ENCODE results near the gene MSH3. TPM values are rescaled to one million over a fixed set of nuclear protein-coding genes. Genes with fewer than 3 reads are reported as not detected.
A peak's percentile ranks its signal among the peaks of the same experiment; 100 is the strongest.
"Not testable (repeated sequence)": the region's sequence is repeated elsewhere in the genome, so short reads cannot be mapped to it uniquely, and the experiment has no call there.

MSH3 gene
- total RNA-seq, 1 experiment from 2014 or later: 17.2 TPM

DNA sequence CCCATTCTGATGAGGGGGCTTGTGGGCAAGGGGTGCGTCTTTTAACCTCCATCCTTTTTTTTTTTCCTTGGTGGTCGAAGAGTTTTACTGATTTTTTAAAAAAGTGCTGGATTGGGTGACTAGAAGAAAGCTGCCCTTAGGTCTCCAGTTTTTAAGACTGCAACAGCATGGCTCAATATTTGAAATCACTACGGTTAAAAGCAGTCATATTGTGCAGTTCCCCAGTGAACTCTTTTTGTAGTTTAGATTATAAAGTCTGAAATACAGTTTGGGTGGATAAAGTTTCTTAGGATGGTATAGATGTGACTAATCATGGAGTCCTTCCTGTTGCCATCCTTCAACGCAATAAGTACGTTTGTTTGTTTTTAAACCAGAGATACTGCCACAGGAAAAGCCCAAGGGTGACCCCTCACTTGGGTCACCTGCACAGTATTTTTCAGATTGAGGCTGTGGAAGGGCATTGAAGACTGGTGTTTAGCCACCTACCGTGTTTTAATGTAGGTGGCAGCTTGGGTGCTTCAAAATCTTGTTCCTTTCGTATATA lies 851 bp downstream of the MSH3 start:
- Mint-ChIP-seq H3K36me3 (ENCODE audit: insufficient read depth, unreplicated experiment) (peaks cover 30% of the 10 kb centered on the region), H3K9me3 (ENCODE audit: low read depth, unreplicated experiment) (no peaks in the 10 kb centered on the region), H3K27me3 (ENCODE audit: unreplicated experiment) (no peaks in the 10 kb centered on the region), H3K27ac (ENCODE audit: unreplicated experiment) (peak overlapping the region; percentile 80), H3K4me3 (ENCODE audit: low read depth, unreplicated experiment) (peak overlapping the region; percentile 80), H3K4me1 (ENCODE audit: low read depth, unreplicated experiment) (peaks cover 23% of the 10 kb centered on the region)
- TF ChIP-seq, protein P1, sequence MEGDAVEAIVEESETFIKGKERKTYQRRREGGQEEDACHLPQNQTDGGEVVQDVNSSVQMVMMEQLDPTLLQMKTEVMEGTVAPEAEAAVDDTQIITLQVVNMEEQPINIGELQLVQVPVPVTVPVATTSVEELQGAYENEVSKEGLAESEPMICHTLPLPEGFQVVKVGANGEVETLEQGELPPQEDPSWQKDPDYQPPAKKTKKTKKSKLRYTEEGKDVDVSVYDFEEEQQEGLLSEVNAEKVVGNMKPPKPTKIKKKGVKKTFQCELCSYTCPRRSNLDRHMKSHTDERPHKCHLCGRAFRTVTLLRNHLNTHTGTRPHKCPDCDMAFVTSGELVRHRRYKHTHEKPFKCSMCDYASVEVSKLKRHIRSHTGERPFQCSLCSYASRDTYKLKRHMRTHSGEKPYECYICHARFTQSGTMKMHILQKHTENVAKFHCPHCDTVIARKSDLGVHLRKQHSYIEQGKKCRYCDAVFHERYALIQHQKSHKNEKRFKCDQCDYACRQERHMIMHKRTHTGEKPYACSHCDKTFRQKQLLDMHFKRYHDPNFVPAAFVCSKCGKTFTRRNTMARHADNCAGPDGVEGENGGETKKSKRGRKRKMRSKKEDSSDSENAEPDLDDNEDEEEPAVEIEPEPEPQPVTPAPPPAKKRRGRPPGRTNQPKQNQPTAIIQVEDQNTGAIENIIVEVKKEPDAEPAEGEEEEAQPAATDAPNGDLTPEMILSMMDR (IDR thresholded peaks at IDR 0.05; ENCODE audit: unreplicated experiment): no peak
- CTCF ChIA-PET: interaction anchor here (0.6 to 2.4 kb wide), 4 partner anchors 17 to 857 kb away, joined by 3 to 8 read pairs (median 4); no protein-coding TSS in a partner anchor
- no peak for DNase-seq
- BruUV-seq (replicated peaks): TSS peak; percentile 75
- intact Hi-C loops (cut with micrococcal nuclease; ENCODE audit: unreplicated experiment): loop anchor here (2.0 kb wide), 1 partner anchor 167 kb away; the partner anchor contains the start of gene FAM151B

DNA sequence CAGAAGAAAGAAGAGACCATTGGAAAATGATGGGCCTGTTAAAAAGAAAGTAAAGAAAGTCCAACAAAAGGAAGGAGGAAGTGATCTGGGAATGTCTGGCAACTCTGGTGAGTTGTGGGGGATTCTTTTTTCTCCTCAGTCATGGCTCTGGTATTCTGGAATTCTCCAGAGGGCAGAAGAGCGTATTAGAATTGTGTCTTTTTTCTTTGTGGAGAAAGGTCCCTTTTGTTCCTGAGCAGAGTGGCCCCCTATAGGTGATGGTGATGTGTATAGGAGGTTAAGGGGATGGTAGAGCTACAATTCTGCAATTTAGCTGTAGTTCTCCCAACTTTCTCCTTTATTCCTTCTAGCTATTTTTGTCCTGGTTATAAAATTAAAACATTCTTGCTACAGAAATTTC lies 2.0 kb downstream of the MSH3 start:
- H3K9me3 Mint-ChIP-seq (ENCODE audit: low read depth, unreplicated experiment): no peaks in the 10 kb centered on the region
- CTCF ChIA-PET: interaction anchor here (0.6 to 1.0 kb wide), 3 partner anchors 175 to 310 kb away, joined by 3 to 10 read pairs (median 3); no protein-coding TSS in a partner anchor
- H3K27me3 Mint-ChIP-seq (ENCODE audit: unreplicated experiment): no peaks in the 10 kb centered on the region
- peaks cover 30% of the 10 kb centered on the region for H3K36me3 Mint-ChIP-seq (ENCODE audit: insufficient read depth, unreplicated experiment)
- BruUV-seq (replicated peaks): no TSS peak
- no peak overlapping the region for H3K27ac Mint-ChIP-seq (ENCODE audit: unreplicated experiment)
- DNase-seq: no peak
- H3K4me1 Mint-ChIP-seq (ENCODE audit: low read depth, unreplicated experiment): peaks cover 23% of the 10 kb centered on the region
- intact Hi-C loops (cut with micrococcal nuclease; ENCODE audit: unreplicated experiment): no loop called here
- TF ChIP-seq, protein P1 (IDR thresholded peaks at IDR 0.05; ENCODE audit: unreplicated experiment): no peak
- H3K4me3 Mint-ChIP-seq (ENCODE audit: low read depth, unreplicated experiment): no peak overlapping the region

DNA sequence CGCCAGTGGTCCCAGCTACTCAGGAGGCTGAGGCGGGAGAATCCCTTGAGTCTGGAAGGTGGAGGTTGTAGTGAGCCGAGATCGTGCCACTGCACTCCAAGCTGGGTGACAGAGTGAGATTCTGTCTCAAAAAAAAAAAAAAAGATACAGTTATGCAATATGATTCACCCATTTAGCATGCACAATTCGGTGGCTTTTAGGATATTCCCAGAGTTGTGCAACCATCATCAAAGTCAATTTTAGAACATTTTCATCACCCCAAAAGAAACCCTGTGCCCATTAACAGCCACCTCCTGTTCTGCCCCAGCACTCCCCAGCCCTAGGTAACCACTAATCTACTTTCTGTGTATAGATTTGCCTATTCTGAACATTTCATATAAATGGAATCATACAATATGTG lies 4.7 kb downstream of the MSH3 start:
- Mint-ChIP-seq H3K4me3 (ENCODE audit: low read depth, unreplicated experiment) (no peak overlapping the region), H3K27me3 (ENCODE audit: unreplicated experiment) (no peaks in the 10 kb centered on the region), H3K4me1 (ENCODE audit: low read depth, unreplicated experiment) (peaks cover 9% of the 10 kb centered on the region), H3K36me3 (ENCODE audit: insufficient read depth, unreplicated experiment) (peaks cover 30% of the 10 kb centered on the region), H3K9me3 (ENCODE audit: low read depth, unreplicated experiment) (no peaks in the 10 kb centered on the region), H3K27ac (ENCODE audit: unreplicated experiment) (no peak overlapping the region)
- no TSS peak for BruUV-seq (replicated peaks)
- CTCF ChIA-PET: no interaction called here
- DNase-seq: no peak
- intact Hi-C loops (cut with micrococcal nuclease; ENCODE audit: unreplicated experiment): no loop called here
- TF ChIP-seq, protein P1 (IDR thresholded peaks at IDR 0.05; ENCODE audit: unreplicated experiment): no peak

DNA sequence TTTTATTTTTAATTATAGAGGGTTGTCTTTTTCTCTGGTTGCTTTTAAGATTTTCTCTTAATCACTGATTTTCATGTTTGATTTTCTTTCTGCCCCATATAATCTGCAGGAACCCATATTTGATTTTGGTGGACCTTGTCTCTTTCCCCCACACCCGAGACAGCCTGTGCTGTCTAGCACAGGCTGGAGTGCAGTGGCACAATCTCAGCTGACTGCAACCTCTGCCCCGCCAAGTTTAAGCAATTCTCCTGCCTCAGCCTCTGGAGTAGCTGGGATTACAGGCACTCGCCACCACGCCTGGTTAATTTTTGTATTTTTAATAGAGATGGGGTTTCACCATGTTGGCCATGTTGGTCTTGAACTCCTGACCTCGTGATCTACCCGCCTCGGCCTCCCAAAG lies 6.2 kb downstream of the MSH3 start:
- H3K9me3 Mint-ChIP-seq (ENCODE audit: low read depth, unreplicated experiment); CTCF ChIA-PET; intact Hi-C loops (cut with micrococcal nuclease; ENCODE audit: unreplicated experiment); H3K4me1 Mint-ChIP-seq (ENCODE audit: low read depth, unreplicated experiment); H3K27me3 Mint-ChIP-seq (ENCODE audit: unreplicated experiment); BruUV-seq (replicated peaks); H3K27ac Mint-ChIP-seq (ENCODE audit: unreplicated experiment); DNase-seq; H3K4me3 Mint-ChIP-seq (ENCODE audit: low read depth, unreplicated experiment): not testable (repeated sequence)
- peaks cover 17% of the 10 kb centered on the region for H3K36me3 Mint-ChIP-seq (ENCODE audit: insufficient read depth, unreplicated experiment)

DNA sequence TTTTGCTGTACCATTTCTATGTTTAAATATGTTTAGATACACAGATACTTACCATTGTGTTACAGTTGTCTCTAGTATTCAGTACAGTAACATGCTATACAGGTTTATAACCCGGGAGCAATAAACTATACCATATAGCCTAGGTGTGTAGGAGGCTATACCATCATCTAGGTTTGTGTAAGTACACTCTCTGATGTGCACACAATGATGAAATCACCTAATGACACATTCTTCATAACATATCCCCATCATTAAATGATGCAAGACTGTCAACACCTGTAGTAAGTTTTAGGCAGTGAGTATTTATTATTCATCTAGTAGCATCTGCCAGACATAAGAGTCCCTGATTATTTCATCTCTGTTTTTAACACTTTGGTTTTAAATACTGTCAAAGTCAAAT lies 7.7 kb downstream of the MSH3 start:
- Mint-ChIP-seq H3K27ac (ENCODE audit: unreplicated experiment) (no peak overlapping the region), H3K4me1 (ENCODE audit: low read depth, unreplicated experiment) (no peaks in the 10 kb centered on the region), H3K9me3 (ENCODE audit: low read depth, unreplicated experiment) (no peaks in the 10 kb centered on the region), H3K36me3 (ENCODE audit: insufficient read depth, unreplicated experiment) (peaks cover 21% of the 10 kb centered on the region), H3K4me3 (ENCODE audit: low read depth, unreplicated experiment) (no peak overlapping the region), H3K27me3 (ENCODE audit: unreplicated experiment) (no peaks in the 10 kb centered on the region)
- intact Hi-C loops (cut with micrococcal nuclease; ENCODE audit: unreplicated experiment): no loop called here
- DNase-seq: no peak
- TF ChIP-seq, protein P1 (IDR thresholded peaks at IDR 0.05; ENCODE audit: unreplicated experiment): no peak
- no TSS peak for BruUV-seq (replicated peaks)
- CTCF ChIA-PET: no interaction called here

All from Calu3 (cell line).